Body of pancreas (tissue), 4 donors: Measurements from ENCODE around the gene MIA3.

Source experiments
- CTCF ChIP-seq, 7 experiments: fragments of 450-650 bp in 4 of 7; fragments of 200-600 bp in 3 of 7; sonication (generic) in 3 of 7; IDR thresholded peaks; one replicate each; pipeline ENCODE4 v1.5.1; 2016 to 2019; ENCODE audit warnings: antibody characterized with exemption in 7 of 7
- POLR2A ChIP-seq, 3 donors: fragments of 450-650 bp; IDR thresholded peaks; one replicate each; pipeline ENCODE4 v1.6.1; 2016; ENCODE audit warnings: antibody characterized with exemption in 3 of 3, mild to moderate bottlenecking in 2 of 3

DNA sequence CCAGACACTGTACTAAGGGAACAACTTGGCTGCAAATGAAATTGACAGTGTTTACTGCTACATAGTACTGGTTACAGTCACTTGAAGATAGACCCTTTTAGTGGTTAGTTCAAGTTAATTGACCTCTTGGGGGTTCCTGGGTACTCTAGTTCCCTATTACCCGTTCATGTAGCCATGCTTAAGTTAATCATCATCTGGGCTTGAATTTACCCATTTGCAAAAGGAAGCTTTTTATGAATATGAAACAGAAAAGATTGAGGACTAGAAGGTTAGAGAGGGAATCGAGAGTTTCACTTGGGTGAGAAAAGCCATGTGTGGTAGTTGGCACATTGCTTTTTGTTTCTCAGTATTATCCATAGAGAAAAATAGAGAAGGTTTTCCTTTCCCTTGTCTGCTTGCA lies 2.7 kb downstream of the MIA3 start:
- no peak for TF ChIP-seq CTCF (IDR thresholded peaks at IDR 0.05)
- no peak for TF ChIP-seq POLR2A (IDR thresholded peaks at IDR 0.05)
